GM12874 (cell line): ENCODE measurements around the gene OR6C76.

Source experiments
- CTCF ChIP-seq: IDR thresholded peaks from 2 replicates; pipeline ENCODE4 v1.5.1; 2011; ENCODE audit warnings: low read depth, mild to moderate bottlenecking, control low read depth, low read length, moderate library complexity; ENCODE audit not compliant: insufficient read depth

OR6C76 gene

GRCh38 chr12:55469291-55469690 lies 43.2 kb downstream of the OR6C76 start:
- TF ChIP-seq CTCF: no peak

GRCh38 chr12:55470088-55470829 lies 44.2 kb downstream of the OR6C76 start, which contains the start of gene OR6C70:
Gene OR6C70, minus strand, starts transcription at chr12:55470138. Its CDS starts 0 bp downstream, at chr12:55470138.
- TF ChIP-seq CTCF: no peak

- no peak for TF ChIP-seq CTCF
Measured at GRCh38 chr12:55472264-55472663, 46.2 kb downstream of the OR6C76 start.
